Measurements from ENCODE around the gene EPHB2.

EPHB2 gene

GRCh38 chr1:22789356-22789994, 78.8 kb downstream of the EPHB2 start:
- no peak for TF ChIP-seq POLR2AphosphoS5 (IDR thresholded peaks at IDR 0.05; ENCODE audit: low read depth, low read length)
- no peak for TF ChIP-seq TAF1 (IDR thresholded peaks at IDR 0.05; ENCODE audit: borderline replicate concordance, insufficient read depth, low read length)
- TF ChIP-seq FOXP2 (optimal IDR thresholded peaks at IDR 0.05; ENCODE audit: borderline replicate concordance, extremely low read depth, extremely low read length, insufficient read depth): no peak
- no peak for TF ChIP-seq REST (IDR thresholded peaks at IDR 0.05; ENCODE audit: insufficient read depth in 1 of 2, low read depth in 2 of 2, low read length in 2 of 2)
- TF ChIP-seq SIN3A (IDR thresholded peaks at IDR 0.05; ENCODE audit: borderline replicate concordance, insufficient read depth, low read length): no peak

- TF ChIP-seq TAF1 (IDR thresholded peaks at IDR 0.05; ENCODE audit: borderline replicate concordance, insufficient read depth, low read length): no peak
- no peak for TF ChIP-seq REST (IDR thresholded peaks at IDR 0.05; ENCODE audit: insufficient read depth in 1 of 2, low read depth in 2 of 2, low read length in 2 of 2)
- no peak for TF ChIP-seq FOXP2 (optimal IDR thresholded peaks at IDR 0.05; ENCODE audit: borderline replicate concordance, extremely low read depth, extremely low read length, insufficient read depth)
- TF ChIP-seq SIN3A (IDR thresholded peaks at IDR 0.05; ENCODE audit: borderline replicate concordance, insufficient read depth, low read length): no peak
- TF ChIP-seq POLR2AphosphoS5 (IDR thresholded peaks at IDR 0.05; ENCODE audit: low read depth, low read length): no peak
Observed at GRCh38 chr1:22790232-22791008, 79.8 kb downstream of the EPHB2 start.

GRCh38 chr1:22791831-22792347, 81.2 kb downstream of the EPHB2 start:
- no peak for TF ChIP-seq REST (IDR thresholded peaks at IDR 0.05; ENCODE audit: insufficient read depth in 1 of 2, low read depth in 2 of 2, low read length in 2 of 2)
- TF ChIP-seq SIN3A (IDR thresholded peaks at IDR 0.05; ENCODE audit: borderline replicate concordance, insufficient read depth, low read length): no peak
- TF ChIP-seq FOXP2 (optimal IDR thresholded peaks at IDR 0.05; ENCODE audit: borderline replicate concordance, extremely low read depth, extremely low read length, insufficient read depth): no peak
- no peak for TF ChIP-seq TAF1 (IDR thresholded peaks at IDR 0.05; ENCODE audit: borderline replicate concordance, insufficient read depth, low read length)
- no peak for TF ChIP-seq POLR2AphosphoS5 (IDR thresholded peaks at IDR 0.05; ENCODE audit: low read depth, low read length)

GRCh38 chr1:22792396-22793160, 81.9 kb downstream of the EPHB2 start:
- TF ChIP-seq TAF1 (IDR thresholded peaks at IDR 0.05; ENCODE audit: borderline replicate concordance, insufficient read depth, low read length): no peak
- TF ChIP-seq REST (IDR thresholded peaks at IDR 0.05; ENCODE audit: insufficient read depth in 1 of 2, low read depth in 2 of 2, low read length in 2 of 2): no peak
- TF ChIP-seq SIN3A (IDR thresholded peaks at IDR 0.05; ENCODE audit: borderline replicate concordance, insufficient read depth, low read length): no peak
- no peak for TF ChIP-seq POLR2AphosphoS5 (IDR thresholded peaks at IDR 0.05; ENCODE audit: low read depth, low read length)
- no peak for TF ChIP-seq FOXP2 (optimal IDR thresholded peaks at IDR 0.05; ENCODE audit: borderline replicate concordance, extremely low read depth, extremely low read length, insufficient read depth)

Measured in PFSK-1 (cell line).